DOHH2 (cell line): ENCODE results near the gene RAD51B.

Experiments
- H3F3A ChIP-seq: fragments of 200-600 bp; sonication (generic), shearing (Covaris generic); 2 replicates; pipeline ENCODE4 v1.6.0; 2016; ENCODE audit warnings: antibody characterized with exemption, mild to moderate bottlenecking; ENCODE audit not compliant: control insufficient read depth, insufficient read depth
- H3K27ac ChIP-seq: fragments of 200-600 bp; sonication (generic); 2 replicates; pipeline ENCODE4 v1.5.1; 2014; ENCODE audit warnings: low read depth, mild to moderate bottlenecking, low read length, moderate library complexity
- H3K27me3 ChIP-seq: fragments of 200-600 bp; sonication (generic); 2 replicates; pipeline ENCODE4 v1.6.1; 2014; ENCODE audit warnings: mild to moderate bottlenecking, low read length, mixed read lengths; ENCODE audit not compliant: control insufficient read depth
- H3K36me3 ChIP-seq: fragments of 200-600 bp; sonication (generic); 2 replicates; pipeline ENCODE4 v1.6.1; 2014; ENCODE audit warnings: mild to moderate bottlenecking, low read length, moderate library complexity, mixed read lengths; ENCODE audit not compliant: control insufficient read depth
- H3K4me1 ChIP-seq: fragments of 200-600 bp; sonication (generic); 2 replicates; pipeline ENCODE4 v1.6.1; 2014; ENCODE audit warnings: mild to moderate bottlenecking, low read length, mixed read lengths; ENCODE audit not compliant: control insufficient read depth
- H3K4me2 ChIP-seq: fragments of 200-600 bp; sonication (generic); 2 replicates; pipeline ENCODE4 v1.6.0; 2014; ENCODE audit warnings: mild to moderate bottlenecking, low read length, moderate library complexity
- H3K4me3 ChIP-seq: fragments of 200-600 bp; sonication (generic); 2 replicates; pipeline ENCODE4 v1.5.1; 2014; ENCODE audit warnings: mild to moderate bottlenecking, low read length, mixed read lengths
- H3K79me2 ChIP-seq: fragments of 200-600 bp; sonication (generic); 2 replicates; pipeline ENCODE4 v1.6.1; 2014; ENCODE audit warnings: mild to moderate bottlenecking, low read length, mixed read lengths; ENCODE audit not compliant: control insufficient read depth
- H3K9me2 ChIP-seq: fragments of 200-600 bp; sonication (generic); replicated peaks from 2 replicates; pipeline ENCODE4 v1.6.1; 2014; ENCODE audit warnings: mild to moderate bottlenecking, low read length, mixed read lengths; ENCODE audit not compliant: control insufficient read depth
- H3K9me3 ChIP-seq: fragments of 200-600 bp; sonication (generic); 2 replicates; pipeline ENCODE4 v1.6.1; 2014; ENCODE audit warnings: antibody characterized with exemption, low read length, mixed read lengths; ENCODE audit not compliant: control insufficient read depth, insufficient read depth
- H4K20me1 ChIP-seq: fragments of 200-600 bp; sonication (generic); 2 replicates; pipeline ENCODE4 v1.6.0; 2014; ENCODE audit warnings: low read depth, mild to moderate bottlenecking, antibody characterized with exemption, low read length, moderate library complexity; ENCODE audit not compliant: control insufficient read depth, insufficient read depth
- CTCF ChIP-seq: fragments of 200-600 bp; sonication (generic); IDR thresholded peaks from one replicate; pipeline ENCODE4 v1.5.1; 2014; ENCODE audit warnings: antibody characterized with exemption, mild to moderate bottlenecking, low read depth, low read length; ENCODE audit not compliant: poor library complexity, severe bottlenecking
- EZH2phosphoT487 ChIP-seq: fragments of 200-600 bp; sonication (generic); IDR thresholded peaks from 2 replicates; pipeline ENCODE4 v1.6.1; 2017; ENCODE audit warnings: borderline replicate concordance, mild to moderate bottlenecking, antibody characterized with exemption, low read length, moderate library complexity, mixed read lengths

RAD51B gene

GRCh38 chr14:68124050-68124449, 304.5 kb downstream of the RAD51B start:
- H3K4me3 ChIP-seq, result no peak overlapping the region
- TF ChIP-seq CTCF (no peak), EZH2phosphoT487 (no peak)
- no peaks in the 10 kb centered on the region for H3F3A ChIP-seq
- no peaks in the 10 kb centered on the region for H3K9me2 ChIP-seq
- no peak overlapping the region for H3K4me2 ChIP-seq
- no peaks in the 10 kb centered on the region for H3K27me3 ChIP-seq
- no peak overlapping the region for H3K27ac ChIP-seq
- no peaks in the 10 kb centered on the region for H3K4me1 ChIP-seq
- H3K9me3 ChIP-seq, result no peaks in the 10 kb centered on the region
- no peaks in the 10 kb centered on the region for H4K20me1 ChIP-seq
- H3K36me3 ChIP-seq, result no peaks in the 10 kb centered on the region
- H3K79me2 ChIP-seq, result no peaks in the 10 kb centered on the region

- TF ChIP-seq EZH2phosphoT487 (no peak), CTCF (no peak)
- Histone ChIP-seq H4K20me1 (no peaks in the 10 kb centered on the region), H3K4me2 (no peak overlapping the region), H3K4me3 (no peak overlapping the region), H3K27me3 (no peaks in the 10 kb centered on the region), H3K79me2 (no peaks in the 10 kb centered on the region), H3K9me2 (no peaks in the 10 kb centered on the region), H3K4me1 (no peaks in the 10 kb centered on the region), H3K27ac (no peak overlapping the region), H3K9me3 (no peaks in the 10 kb centered on the region), H3F3A (no peaks in the 10 kb centered on the region), H3K36me3 (no peaks in the 10 kb centered on the region)
These were observed 305.6 kb downstream of the RAD51B start for GRCh38 chr14:68124979-68125731.

GRCh38 chr14:68127166-68127565, 307.6 kb downstream of the RAD51B start:
- Histone ChIP-seq H3K79me2 (no peaks in the 10 kb centered on the region), H3K4me3 (no peak overlapping the region)
- TF ChIP-seq CTCF (no peak), EZH2phosphoT487 (no peak)

More at GRCh38 chr14:68127166-68127565, 307.6 kb downstream of the RAD51B start:
- Histone ChIP-seq H3K27ac (no peak overlapping the region), H3K9me2 (no peaks in the 10 kb centered on the region), H3K27me3 (no peaks in the 10 kb centered on the region), H3K4me1 (no peaks in the 10 kb centered on the region), H3K4me2 (no peak overlapping the region), H4K20me1 (no peaks in the 10 kb centered on the region), H3F3A (no peaks in the 10 kb centered on the region), H3K36me3 (no peaks in the 10 kb centered on the region), H3K9me3 (no peaks in the 10 kb centered on the region)
